Myocyte (in vitro differentiated cells): Measurements from ENCODE around the gene TBC1D20. TPM values are rescaled to one million over a fixed set of nuclear protein-coding genes. Genes with fewer than 3 reads are reported as not detected.

Experiments
- total RNA-seq: library from RNA; depleted of rRNA; stranded (reverse); fragments of >200 nt; gene quantifications from 2 replicates; pipeline ENCODE4 v1.2.3, GENCODE V29; 2014

Gene TBC1D20
- total RNA-seq, 1 donor from 2014 or later, result 40.1 TPM

Other genes with a start within 250 kb of the TBC1D20 start
- not detected in 2 replicates for gene DEFB129, start 235.3 kb downstream of the TBC1D20 start, total RNA-seq
- not detected in 2 replicates for gene DEFB132, start 204.8 kb downstream of the TBC1D20 start, total RNA-seq
- gene C20orf96, start 171.8 kb downstream of the TBC1D20 start, total RNA-seq, result 2.5 and 3.3 TPM in 2 replicates
- gene ZCCHC3, start 165.0 kb downstream of the TBC1D20 start, total RNA-seq, result 19.8 and 20.1 TPM in 2 replicates
- gene SOX12, start 137.0 kb downstream of the TBC1D20 start, total RNA-seq, result 10.2 and 11.7 TPM in 2 replicates
- gene NRSN2, start 115.4 kb downstream of the TBC1D20 start, total RNA-seq, result 33.1 and 38.2 TPM in 2 replicates
- gene TRIB3, start 81.8 kb downstream of the TBC1D20 start, total RNA-seq, result 6.1 and 9.6 TPM in 2 replicates
- gene RBCK1, start 54.2 kb downstream of the TBC1D20 start, total RNA-seq, result 85.1 and 106 TPM in 2 replicates
- gene CSNK2A1, start 81.3 kb upstream of the TBC1D20 start, total RNA-seq, result 194 and 199 TPM in 2 replicates
- gene TCF15, start 147.8 kb upstream of the TBC1D20 start, total RNA-seq, result not detected in 2 replicates
- 23.6 and 34.6 TPM in 2 replicates for gene SRXN1, start 190.7 kb upstream of the TBC1D20 start, total RNA-seq
- gene SCRT2, start 213.3 kb upstream of the TBC1D20 start, total RNA-seq, result not detected in 2 replicates